Fibroblast of lung (primary cell): ENCODE measurements around the gene DAPK1.

Source experiments
- EZH2 ChIP-seq: IDR thresholded peaks from 2 replicates; pipeline ENCODE4 v1.5.1; 2012; ENCODE audit warnings: low read length, control low read depth, mild to moderate bottlenecking; ENCODE audit errors: missing control alignments
- TF ChIP-seq, protein P1 (sequence below), 2 donors: IDR thresholded peaks in 1 of 2; conservative IDR thresholded peaks in 1 of 2; 1 replicate in 1 of 2; 2 replicates in 1 of 2; pipeline ENCODE4 v1.5.1; 2011 to 2012; ENCODE audit warnings: low read length in 2 of 2, control low read depth in 1 of 2, inconsistent platforms in 1 of 2, low read depth in 1 of 2, mild to moderate bottlenecking in 1 of 2

DNA sequence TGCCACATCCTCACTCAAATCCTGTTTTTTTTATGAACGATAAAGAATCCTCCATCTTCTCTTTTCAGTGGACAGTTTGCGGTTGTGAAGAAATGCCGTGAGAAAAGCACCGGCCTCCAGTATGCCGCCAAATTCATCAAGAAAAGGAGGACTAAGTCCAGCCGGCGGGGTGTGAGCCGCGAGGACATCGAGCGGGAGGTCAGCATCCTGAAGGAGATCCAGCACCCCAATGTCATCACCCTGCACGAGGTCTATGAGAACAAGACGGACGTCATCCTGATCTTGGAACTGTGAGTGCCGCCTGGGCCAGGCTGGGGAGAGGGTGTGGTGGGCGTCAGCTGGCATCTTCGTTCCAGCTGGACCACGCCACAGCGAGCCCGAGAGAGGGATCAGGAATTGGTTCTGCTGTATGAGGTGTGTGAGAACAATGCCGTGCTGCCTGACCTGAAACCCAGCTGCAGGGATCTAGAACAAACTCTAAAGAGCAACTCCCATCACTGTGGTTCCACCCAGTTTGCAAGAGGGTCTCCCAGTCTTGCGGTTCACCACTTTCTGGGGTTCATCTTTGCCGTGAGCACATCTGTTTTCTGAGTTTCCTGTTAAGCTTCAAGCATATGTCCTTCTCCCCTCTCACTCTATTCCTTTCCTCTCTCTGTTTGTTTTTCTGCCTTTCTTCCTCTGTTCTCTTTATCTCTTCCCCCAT lies 107.4 kb downstream of the DAPK1 start:
- TF ChIP-seq, protein P1, sequence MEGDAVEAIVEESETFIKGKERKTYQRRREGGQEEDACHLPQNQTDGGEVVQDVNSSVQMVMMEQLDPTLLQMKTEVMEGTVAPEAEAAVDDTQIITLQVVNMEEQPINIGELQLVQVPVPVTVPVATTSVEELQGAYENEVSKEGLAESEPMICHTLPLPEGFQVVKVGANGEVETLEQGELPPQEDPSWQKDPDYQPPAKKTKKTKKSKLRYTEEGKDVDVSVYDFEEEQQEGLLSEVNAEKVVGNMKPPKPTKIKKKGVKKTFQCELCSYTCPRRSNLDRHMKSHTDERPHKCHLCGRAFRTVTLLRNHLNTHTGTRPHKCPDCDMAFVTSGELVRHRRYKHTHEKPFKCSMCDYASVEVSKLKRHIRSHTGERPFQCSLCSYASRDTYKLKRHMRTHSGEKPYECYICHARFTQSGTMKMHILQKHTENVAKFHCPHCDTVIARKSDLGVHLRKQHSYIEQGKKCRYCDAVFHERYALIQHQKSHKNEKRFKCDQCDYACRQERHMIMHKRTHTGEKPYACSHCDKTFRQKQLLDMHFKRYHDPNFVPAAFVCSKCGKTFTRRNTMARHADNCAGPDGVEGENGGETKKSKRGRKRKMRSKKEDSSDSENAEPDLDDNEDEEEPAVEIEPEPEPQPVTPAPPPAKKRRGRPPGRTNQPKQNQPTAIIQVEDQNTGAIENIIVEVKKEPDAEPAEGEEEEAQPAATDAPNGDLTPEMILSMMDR (conservative IDR thresholded peaks at IDR 0.05 in 1 of 2, IDR thresholded peaks at IDR 0.05 in 1 of 2; ENCODE audit: low read depth in 1 of 2, low read length in 2 of 2): no peak
- TF ChIP-seq EZH2: no peak
